Left lobe of liver (tissue), 2 donors: ENCODE data around the gene CCDC43. TPM values are rescaled to one million over a fixed set of nuclear protein-coding genes. Genes with fewer than 3 reads are reported as not detected.
"Not testable (repeated sequence)": the region's sequence is repeated elsewhere in the genome, so short reads cannot be mapped to it uniquely, and the experiment has no call there.

Experiments
- ATAC-seq: fragments of 200-7000 bp; cut with Tn5 transposase; one replicate; pipeline ENCODE4 v1.9.1; 2020; ENCODE audit warnings: mild to moderate bottlenecking, moderate library complexity
- DNase-seq: peaks from one replicate; pipeline ENCODE4 v3.0.0-alpha.2; 2020; ENCODE audit warnings: low spot score
- total RNA-seq: library from RNA; stranded (reverse); gene quantifications from one replicate; pipeline ENCODE4 v1.2.1, GENCODE V29; 2021
- donor health status: DM: no; HTN: no; CAD: no; lungs with moderate emphysema.
- donor health status: DM: no; HTN: yes; CAD: no.

The CCDC43 gene
- total RNA-seq, 1 donor from 2014 or later = 5.6 TPM

DNA sequence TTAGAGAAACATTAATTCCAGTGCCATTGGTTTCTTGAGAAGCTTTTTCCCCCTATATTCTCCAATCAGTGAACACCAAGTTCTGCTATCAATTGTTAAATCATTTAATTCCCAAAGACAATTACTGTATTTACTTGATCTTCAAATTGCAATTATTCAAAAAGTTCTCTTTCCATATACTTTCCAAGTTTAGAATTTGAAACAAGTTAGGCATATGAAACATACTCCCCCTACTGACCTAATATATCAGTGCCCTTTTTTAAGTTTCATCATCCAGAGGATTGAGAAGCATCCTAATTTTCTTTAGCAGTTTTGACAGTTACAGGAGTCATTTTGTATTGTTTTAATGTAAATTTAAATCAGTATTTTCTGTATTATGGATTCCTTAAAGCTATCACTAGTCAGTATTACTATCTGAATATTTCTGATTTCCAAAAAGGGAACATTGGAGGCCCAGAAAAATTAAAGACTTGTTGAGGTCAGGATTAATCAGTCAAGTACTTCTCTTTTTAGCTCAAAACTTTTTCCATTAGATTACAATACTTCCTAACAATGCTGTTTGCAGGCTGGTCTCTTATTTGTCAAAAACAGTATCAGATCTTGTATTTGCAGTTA, 17.0 kb downstream of the CCDC43 start:
- DNase-seq (no peak), ATAC-seq (no peak)

- DNase-seq = no peak
These were observed 23.6 kb downstream of the CCDC43 start for GRCh38 chr17:44666006-44666405.

GRCh38 chr17:44664867-44665266, 24.7 kb downstream of the CCDC43 start:
- ATAC-seq = no peak
- no peak for DNase-seq

More at GRCh38 chr17:44666006-44666405, 23.6 kb downstream of the CCDC43 start:
- no peak for ATAC-seq

DNA sequence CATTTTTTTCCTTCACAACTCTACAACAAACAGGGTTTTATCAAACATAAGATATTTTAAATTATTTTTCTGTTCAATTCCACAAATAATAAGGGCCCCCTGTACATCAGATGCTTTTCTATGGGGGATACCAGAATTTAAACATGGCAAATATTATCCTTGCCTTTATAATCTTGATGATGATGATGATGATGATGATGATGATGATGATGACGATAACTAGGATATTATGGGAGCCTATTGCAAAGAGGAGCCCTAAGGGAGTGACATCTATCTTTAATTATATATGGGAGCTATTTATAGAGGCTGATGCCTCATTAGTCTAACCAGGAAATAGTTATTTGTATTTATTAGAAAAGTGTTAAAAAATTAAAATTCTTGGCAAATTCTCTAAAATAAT, 26.5 kb downstream of the CCDC43 start:
- ATAC-seq (no peak), DNase-seq (no peak)

DNA sequence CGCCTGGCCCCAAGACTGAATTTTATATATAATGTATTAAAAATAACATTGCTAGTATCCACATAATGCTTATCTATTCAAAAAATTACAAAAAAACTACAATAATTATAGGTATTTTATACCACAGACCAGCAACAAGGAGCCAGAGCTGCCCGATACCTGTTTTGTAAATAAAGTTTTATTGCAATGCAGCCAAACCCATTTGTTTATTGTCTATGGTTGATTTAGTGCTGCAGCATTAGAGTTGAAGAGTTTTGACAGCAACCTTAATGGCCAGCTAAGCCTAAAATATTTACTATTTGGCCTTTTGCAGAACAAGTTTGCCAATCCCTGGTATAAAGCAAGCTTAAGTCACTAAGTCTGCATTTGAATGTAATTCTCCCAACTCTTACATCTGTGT, 27.7 kb downstream of the CCDC43 start:
- DNase-seq = no peak
- ATAC-seq = no peak

- ATAC-seq (no peak), DNase-seq (no peak)
These were observed 33.4 kb downstream of the CCDC43 start, which contains the start of gene MEIOC for GRCh38 chr17:44655983-44656710. MEIOC (plus strand) TSS chr17:44656468; CDS start chr17:44656614, 146 bp downstream.

DNA sequence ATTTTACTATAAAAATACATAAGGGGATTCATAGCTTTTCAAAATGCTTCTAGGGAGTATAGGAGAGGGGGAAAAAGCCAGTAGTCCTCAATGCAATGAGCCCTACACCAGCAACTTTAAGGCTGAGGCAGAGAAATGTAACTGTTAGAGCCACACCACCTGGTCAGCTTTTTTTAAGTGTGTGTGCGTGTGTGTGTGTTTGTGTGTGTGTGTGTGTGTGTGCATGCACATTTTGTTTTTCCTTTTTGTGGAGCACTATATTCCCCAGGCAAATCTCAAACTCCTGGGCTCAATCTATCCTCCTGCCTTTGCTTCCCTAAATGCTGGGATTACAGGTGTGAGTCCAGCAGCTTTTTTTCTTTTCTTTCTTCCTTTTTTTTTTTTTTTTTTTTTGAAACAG, 35.6 kb downstream of the CCDC43 start:
- ATAC-seq = no peak
- no peak for DNase-seq

- ATAC-seq = no peak
- DNase-seq = no peak
These were observed 36.2 kb downstream of the CCDC43 start for GRCh38 chr17:44653384-44653783.

DNA sequence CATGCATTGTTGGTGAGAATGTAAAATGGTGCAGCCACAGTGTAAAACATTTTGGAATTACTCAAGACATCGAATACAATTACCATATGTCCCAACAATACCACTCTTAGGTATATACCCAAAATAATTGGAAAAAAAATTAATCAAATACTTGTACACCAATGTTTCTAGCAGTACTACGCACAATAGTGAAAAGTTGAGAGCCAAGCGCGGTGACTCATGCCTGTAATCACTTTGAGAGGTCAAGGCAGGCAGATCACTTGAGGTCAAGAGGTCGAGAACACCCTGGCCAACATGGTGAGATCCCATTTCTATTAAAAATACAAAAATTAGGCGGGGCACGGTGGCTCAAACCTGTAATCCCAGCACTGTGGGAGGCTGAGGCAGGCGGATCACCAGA, 36.8 kb downstream of the CCDC43 start:
- ATAC-seq (no peak), DNase-seq (no peak)

DNA sequence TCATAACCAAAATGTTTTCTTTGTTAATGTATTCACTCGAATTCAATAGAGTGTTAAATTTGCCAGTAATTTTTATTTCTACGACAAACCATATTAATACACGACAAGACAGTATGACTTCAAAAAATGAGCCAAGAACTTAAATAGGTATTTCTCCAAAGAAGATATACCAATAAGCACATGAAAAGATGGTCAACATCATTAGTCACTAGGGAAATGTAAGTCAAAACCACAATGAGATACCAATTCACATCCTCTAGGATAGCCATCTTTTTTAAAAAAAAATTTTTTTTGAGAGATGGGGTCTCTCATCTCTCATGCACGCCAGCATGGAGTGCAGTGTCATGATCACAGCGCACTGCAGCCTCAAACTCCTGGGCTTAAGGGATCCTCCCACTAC, 38.3 kb downstream of the CCDC43 start:
- no peak for ATAC-seq
- DNase-seq = no peak

DNA sequence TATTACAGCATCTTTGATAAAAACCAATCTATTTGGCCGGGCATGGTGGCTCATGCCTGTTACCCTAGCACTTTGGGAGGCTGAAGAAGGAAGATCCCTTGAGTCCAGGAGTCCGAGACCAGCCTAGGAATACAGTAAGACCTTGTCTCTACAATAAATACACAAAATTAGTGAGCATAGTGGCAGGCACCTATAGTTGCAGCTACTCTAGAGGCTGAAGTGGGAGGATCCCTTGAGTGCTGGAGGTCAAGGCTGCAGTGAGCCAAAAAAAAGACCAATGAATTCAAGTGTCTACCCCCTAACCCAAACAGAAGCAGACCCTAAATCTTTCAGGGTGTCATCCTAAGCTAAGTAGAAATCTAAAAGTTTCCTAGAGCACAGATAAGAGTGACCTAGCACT, 40.6 kb downstream of the CCDC43 start:
- DNase-seq = no peak
- ATAC-seq = no peak

DNA sequence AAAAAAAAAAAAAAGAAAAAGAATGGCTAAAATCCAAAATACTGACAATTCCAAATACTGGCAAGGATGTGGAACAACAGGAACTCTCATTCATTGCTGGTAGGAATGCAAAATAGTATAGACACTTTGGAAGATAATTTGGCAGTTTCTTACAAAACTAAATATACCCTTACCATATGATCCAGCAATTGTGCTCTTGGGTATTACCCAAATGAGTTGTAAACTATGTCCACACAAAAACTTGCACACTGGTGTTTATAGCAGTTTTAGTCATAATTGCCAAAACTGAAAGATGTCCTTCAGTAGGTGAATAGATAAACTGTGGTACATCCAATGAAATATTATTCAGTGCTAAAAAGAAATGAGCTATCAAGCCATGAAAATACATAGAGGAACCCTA, 41.8 kb downstream of the CCDC43 start:
- ATAC-seq (no peak), DNase-seq (no peak)

DNA sequence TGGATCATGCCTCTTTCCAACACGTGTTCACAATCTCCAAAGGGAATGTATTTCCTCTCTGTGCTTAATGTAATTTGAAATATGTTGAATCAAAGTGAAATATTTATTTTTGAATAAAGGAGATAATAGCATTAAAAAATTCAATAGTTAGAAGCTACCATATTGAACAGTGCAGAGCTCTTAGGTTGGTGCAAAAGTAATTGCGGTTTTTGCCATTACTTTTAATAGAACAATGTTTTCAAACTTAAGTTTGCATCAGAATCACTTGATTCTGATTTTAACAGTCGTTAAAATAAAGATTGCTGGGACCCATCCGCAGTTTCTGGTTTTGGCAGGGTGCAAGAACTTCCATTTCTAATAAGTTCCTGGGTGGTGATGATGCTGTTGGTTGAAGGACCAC, 43.3 kb downstream of the CCDC43 start:
- DNase-seq (no peak), ATAC-seq (no peak)

GRCh38 chr17:44645341-44645740, 44.2 kb downstream of the CCDC43 start:
- no peak for ATAC-seq

DNA sequence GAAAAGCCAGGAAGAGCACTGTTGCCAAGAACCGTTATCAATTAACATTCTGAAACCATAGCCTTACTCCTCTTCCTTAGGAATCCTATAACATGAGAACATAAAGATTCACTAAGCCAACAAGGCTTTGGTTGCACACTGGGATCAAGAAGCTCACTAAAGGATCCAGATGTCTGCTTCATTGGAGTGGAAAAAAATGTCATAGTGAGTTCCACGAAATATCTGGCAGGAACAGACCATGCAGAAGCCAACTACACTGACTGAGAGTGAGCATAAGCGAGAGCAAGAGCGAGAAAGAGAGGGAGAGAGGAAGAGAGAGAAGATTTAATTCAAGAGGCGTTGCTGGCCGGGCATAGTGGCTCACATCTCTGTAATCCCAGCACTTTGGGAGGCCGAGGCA, 46.7 kb downstream of the CCDC43 start:
- no peak for ATAC-seq
- DNase-seq = no peak

More at GRCh38 chr17:44645341-44645740, 44.2 kb downstream of the CCDC43 start:
- no peak for DNase-seq

DNA sequence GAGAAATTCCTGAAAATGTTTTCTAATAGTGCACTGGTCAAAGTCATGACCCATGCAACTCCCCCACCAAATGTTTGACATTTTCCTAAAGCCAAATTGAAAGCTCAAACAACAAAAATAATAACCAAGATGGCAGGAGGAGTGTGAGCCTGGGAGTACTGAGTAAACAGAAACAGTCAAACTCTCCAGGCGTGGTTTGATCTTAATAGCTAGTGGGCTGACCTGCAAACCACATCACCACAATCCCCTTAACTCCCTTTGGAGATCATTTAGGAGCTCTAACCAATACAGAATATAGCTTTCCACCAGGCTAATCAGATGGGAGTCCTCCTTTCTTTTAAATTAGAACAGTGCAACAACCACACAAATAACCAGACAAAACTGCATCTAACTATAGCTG, 52.5 kb downstream of the CCDC43 start:
- no peak for ATAC-seq
- DNase-seq = no peak

DNA sequence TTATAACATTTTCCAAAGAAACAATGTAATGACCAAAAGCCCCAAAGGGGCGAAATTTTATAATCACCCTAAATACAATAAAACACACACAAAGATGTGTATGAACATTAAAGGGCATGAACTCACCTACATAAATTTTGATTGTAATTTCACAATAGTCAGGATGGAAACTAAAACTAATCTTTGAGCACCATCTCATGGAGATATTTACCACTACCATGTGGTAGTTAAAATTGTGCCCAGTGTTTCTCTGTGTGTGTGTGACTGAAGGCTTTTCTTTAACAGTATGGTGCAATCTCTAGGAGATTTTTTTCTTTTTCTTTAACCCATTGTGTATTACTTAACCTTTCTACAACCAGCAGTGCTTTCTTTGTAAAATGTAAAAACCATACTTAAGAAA, 53.0 kb downstream of the CCDC43 start:
- DNase-seq (no peak), ATAC-seq (peak; percentile 47)

DNA sequence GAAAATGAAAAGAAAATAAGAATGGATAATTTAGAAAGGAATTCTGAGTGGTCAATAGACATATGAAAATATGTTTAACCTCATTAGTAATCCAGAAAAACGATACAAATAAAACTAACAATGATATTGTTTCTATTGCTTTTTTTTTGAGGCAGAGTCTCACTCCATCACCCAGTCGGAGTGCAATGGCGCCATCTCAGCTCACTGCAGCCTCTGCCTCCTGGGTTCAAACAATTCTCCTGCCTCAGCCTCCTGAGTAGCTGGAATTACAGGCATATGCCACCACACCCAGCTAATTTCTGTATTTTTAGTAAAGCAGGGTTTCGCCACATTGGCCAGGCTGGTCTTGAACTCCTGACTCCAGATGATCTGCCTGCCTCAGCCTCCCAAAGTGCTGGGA, 55.2 kb downstream of the CCDC43 start:
- not testable (repeated sequence) for ATAC-seq, DNase-seq

GRCh38 chr17:44633998-44634397, 55.6 kb downstream of the CCDC43 start:
- DNase-seq (no peak), ATAC-seq (no peak)

DNA sequence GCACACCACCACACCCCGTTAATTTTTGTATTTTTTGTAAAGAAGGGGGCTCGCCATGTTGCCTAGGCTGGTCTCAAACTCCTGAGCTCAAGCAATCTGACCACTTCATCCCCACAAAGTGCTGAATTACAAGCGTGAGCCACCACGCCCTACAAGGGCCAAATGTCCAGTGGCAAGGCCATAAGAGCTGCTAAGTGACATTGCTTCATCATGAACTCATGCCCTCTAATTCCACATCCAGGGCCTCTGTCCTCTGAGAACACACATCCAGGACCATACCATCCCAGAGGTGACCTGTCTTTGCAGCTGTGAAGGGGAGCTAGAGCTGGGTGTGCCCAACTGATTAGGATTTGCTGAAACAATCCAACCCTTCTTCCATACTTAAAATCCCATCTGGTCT, 58.9 kb downstream of the CCDC43 start:
- ATAC-seq (no peak), DNase-seq (no peak)

DNA sequence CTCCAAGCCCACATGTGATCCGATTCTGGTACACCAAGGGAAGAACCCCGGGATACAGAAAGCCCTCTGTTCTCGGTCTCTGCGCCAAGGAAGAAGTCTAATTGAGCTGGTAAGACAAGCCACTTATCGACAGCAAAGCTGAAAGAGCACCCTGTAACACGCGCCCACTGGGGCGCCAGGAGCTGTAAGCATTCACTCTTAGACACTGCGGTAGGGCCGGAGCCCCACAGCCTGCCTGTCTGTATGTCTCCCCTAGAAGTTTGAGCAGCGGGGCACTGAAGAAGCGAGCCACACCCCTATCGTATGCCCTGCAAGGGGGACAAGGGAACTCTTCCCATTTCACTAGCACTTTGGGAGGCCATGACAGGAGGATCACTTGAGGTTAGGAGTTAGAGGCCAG, 60.3 kb downstream of the CCDC43 start:
- ATAC-seq (no peak), DNase-seq (no peak)
